NT2/D1 (cell line): ENCODE results near the gene DEDD.

ENCODE experiments used
- DNase-seq: peaks from one replicate; pipeline ENCODE4 v3.0.0-alpha.2; 2011; ENCODE audit warnings: low read depth, low spot score
- H3K27me3 ChIP-seq: 2 replicates; pipeline ENCODE4 v1.6.0; 2011; ENCODE audit warnings: mild to moderate bottlenecking; ENCODE audit not compliant: insufficient read length, insufficient read depth
- H3K36me3 ChIP-seq: 2 replicates; pipeline ENCODE4 v1.6.1; 2011; ENCODE audit warnings: mild to moderate bottlenecking, low read length, mixed read lengths; ENCODE audit not compliant: insufficient read depth, insufficient read length
- H3K4me1 ChIP-seq: 2 replicates; pipeline ENCODE4 v1.5.1; 2011; ENCODE audit not compliant: insufficient read depth, insufficient read length
- H3K4me3 ChIP-seq: 2 replicates; pipeline ENCODE4 v1.5.1; 2011; ENCODE audit warnings: low read depth; ENCODE audit not compliant: insufficient read length
- H3K9ac ChIP-seq: 2 replicates; pipeline ENCODE4 v1.6.0; 2011; ENCODE audit warnings: low read depth; ENCODE audit not compliant: insufficient read length
- H3K9me3 ChIP-seq: 2 replicates; pipeline ENCODE4 v1.5.1; 2011; ENCODE audit warnings: mild to moderate bottlenecking, low read length; ENCODE audit not compliant: insufficient read depth
- SUZ12 ChIP-seq: IDR thresholded peaks from 2 replicates; pipeline ENCODE4 v1.6.1; 2011; ENCODE audit not compliant: insufficient read length, insufficient read depth; ENCODE audit errors: extremely low read depth
- YY1 ChIP-seq: IDR thresholded peaks from 2 replicates; pipeline ENCODE4 v1.6.1; 2011; ENCODE audit not compliant: insufficient read length, insufficient read depth
- ZNF274 ChIP-seq: IDR thresholded peaks from 2 replicates; pipeline ENCODE4 v1.6.1; 2011; ENCODE audit warnings: mild to moderate bottlenecking, low read depth, low read length

Gene DEDD

DNA sequence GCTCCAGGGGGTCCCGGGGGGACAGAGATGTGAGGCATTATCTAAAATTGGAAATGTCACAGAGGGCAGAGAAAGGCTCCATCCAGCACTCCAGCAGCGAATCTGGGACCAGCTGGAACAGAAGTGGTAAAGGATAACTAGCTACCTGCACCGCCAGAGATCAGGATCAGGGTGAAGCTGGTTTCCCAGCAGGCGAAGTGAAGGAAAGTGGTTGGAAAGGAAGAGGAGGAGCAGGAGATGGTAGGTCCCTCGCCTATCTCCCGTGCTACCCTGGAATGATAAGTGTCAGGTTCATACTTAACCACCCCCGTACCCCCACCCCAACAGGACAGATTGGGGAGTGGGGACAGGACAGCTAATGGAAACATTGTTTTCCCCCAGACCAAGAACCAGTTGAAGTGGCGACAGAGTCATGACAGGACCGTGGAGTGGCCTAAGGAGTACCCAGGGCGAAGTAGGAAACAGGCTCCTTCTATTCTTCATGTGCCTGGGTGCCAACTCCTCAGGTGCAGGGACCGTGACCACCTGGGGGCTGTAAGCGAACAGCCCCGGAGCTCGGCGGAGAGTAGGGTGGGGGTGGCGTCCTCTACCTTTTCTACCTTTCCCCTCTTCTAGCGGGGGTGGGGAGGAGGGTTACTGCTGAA is 44.1 kb upstream of the DEDD start:
- peak overlapping the region; percentile 90 for H3K4me3 ChIP-seq
- H3K9ac ChIP-seq = peak overlapping the region; percentile 92
- no peak for DNase-seq
- TF ChIP-seq ZNF274 (no peak), SUZ12 (no peak), YY1 (no peak)
- H3K9me3 ChIP-seq = no peaks in the 10 kb centered on the region
- peaks cover 47% of the 10 kb centered on the region for H3K36me3 ChIP-seq
- H3K27me3 ChIP-seq = no peaks in the 10 kb centered on the region
- H3K4me1 ChIP-seq = peaks cover 8% of the 10 kb centered on the region

DNA sequence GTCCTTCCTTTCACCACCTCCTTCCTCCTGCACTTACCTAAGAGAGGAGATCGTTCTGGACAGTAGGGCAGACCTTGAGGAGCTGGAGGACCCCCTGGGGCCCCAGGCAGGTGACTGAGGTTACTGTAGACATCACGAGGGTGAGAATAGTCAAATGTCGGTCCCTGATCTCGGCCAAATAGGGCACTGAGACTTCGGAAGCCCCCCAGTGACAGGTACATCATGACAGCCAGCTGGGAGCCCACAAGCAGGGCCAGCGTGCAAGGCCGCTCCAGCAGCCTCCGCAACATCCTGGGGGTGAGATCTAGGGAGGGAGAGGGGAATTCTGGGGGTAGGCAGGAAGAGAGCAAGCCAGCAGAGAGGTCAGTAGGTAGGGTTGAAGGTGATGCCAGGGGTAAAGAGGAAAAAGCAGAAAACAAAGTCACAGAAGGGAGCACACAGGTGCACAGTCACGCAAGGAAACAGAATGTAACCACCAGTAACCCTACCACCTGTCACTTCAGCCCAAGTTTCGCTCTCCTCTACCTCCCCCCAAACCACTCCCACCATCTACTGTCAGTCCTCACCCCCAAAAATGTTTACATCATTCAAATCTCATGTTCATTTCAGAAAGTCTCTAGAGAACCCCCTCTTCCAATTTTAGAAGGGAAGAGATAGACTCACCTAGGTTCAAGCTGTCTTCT is 43.4 kb upstream of the DEDD start:
- TF ChIP-seq SUZ12 (no peak), ZNF274 (no peak), YY1 (no peak)
- DNase-seq = no peak
- Histone ChIP-seq H3K4me1 (peaks cover 8% of the 10 kb centered on the region), H3K27me3 (no peaks in the 10 kb centered on the region), H3K9me3 (no peaks in the 10 kb centered on the region), H3K4me3 (peak overlapping the region; percentile 90), H3K9ac (no peak overlapping the region), H3K36me3 (peaks cover 53% of the 10 kb centered on the region)

DNA sequence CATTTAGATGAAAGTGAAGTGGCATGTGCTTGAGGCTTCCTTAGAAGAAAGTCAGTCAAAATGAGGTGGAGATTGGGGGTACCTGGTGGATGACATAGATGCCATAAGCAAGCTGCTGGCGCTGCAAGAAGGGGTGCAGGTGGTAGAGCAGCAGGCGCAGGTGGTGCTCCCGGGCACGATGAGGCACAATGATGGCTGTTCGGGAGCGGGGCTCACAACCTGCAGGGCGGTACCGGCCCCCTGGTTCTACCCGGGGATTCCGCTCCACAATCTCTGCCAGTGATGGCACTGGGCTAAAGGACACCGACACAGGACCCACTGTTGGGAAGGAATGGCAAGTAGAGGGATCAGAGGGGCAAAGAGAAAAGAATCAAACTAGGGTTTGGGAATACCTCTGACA is 42.4 kb upstream of the DEDD start:
- Histone ChIP-seq H3K4me3 (no peak overlapping the region), H3K36me3 (peaks cover 62% of the 10 kb centered on the region), H3K9me3 (no peaks in the 10 kb centered on the region), H3K9ac (no peak overlapping the region), H3K27me3 (no peaks in the 10 kb centered on the region), H3K4me1 (peaks cover 8% of the 10 kb centered on the region)
- TF ChIP-seq SUZ12 = no peak
- no peak for TF ChIP-seq YY1
- no peak for TF ChIP-seq ZNF274
- DNase-seq = no peak

DNA sequence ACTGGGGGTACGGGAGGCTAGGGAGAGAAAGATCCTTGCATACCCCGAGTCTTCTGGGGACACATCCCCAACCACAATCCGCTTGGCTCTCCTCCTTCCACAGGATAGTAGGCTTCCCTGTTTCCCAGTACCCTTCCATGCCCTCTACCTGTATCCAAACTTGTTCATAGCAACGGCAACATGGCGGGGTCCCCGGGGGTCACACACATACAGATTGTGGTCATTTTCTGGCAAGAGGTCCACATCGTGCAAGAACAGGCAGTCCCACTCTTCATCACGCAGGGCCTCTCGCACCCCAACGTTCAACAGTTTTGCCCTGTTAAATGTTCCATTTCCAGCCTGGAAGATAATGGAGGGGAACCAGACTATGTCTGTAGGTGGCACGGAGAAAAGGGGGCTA is 41.2 kb upstream of the DEDD start:
- no peaks in the 10 kb centered on the region for H3K9me3 ChIP-seq
- H3K4me3 ChIP-seq = no peak overlapping the region
- no peaks in the 10 kb centered on the region for H3K27me3 ChIP-seq
- H3K4me1 ChIP-seq = peaks cover 8% of the 10 kb centered on the region
- TF ChIP-seq ZNF274 = no peak
- no peak overlapping the region for H3K9ac ChIP-seq
- peaks cover 73% of the 10 kb centered on the region for H3K36me3 ChIP-seq
- DNase-seq = no peak

DNA sequence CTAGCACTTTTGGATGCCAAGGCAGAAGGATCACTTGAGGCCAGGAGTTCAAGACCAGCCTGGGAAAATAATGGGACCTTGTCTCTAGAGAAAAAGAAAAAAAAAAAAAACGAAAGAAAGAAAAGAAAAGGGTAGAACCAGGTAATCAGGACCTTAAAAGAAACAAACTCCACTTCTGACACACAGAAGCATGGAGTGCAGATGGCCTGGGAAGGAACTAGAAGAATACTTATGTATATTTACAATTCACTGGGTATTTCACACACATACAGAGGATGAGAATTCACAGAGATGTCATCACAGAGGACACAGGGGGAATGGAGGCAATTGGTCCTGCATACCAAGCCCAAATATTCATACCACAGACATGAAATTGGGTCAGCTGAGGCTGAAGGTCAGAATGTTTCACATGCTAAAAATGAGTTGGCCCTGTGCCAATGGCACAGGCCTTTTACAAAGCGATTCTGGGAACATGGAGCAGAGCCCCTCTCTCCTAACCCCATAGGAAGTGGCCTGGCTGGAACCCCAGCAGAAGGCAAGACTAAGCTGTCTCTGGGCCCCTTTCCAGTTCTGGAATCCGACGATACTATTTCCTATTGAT is 40.4 kb upstream of the DEDD start:
- Histone ChIP-seq H3K4me3 (no peak overlapping the region), H3K36me3 (peaks cover 80% of the 10 kb centered on the region), H3K9ac (no peak overlapping the region), H3K9me3 (no peaks in the 10 kb centered on the region), H3K4me1 (peaks cover 8% of the 10 kb centered on the region), H3K27me3 (no peaks in the 10 kb centered on the region)
- no peak for DNase-seq
- TF ChIP-seq SUZ12 (no peak), YY1 (no peak), ZNF274 (no peak)

DNA sequence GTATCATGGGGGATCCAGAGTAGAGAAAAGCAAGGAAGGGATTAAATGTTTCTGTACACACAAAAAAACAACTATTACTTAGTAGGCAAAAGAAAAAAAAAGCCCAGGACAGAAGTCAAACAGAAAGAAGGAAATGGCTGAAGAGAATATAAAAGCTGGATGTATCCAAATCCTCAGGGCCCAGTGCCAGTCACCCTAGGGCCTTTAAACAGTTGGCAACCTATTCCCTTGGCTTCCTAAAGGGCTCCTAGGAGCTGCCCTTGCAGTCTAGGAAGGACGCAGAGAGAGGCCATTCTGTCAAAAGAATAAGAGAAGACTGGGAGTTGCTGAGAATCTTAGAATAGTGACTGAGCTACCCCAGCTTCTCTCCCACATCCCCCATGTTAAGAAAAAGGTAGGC is 39.9 kb upstream of the DEDD start:
- no peak for DNase-seq
- Histone ChIP-seq H3K27me3 (no peaks in the 10 kb centered on the region), H3K9ac (no peak overlapping the region), H3K4me1 (peaks cover 8% of the 10 kb centered on the region), H3K4me3 (no peak overlapping the region), H3K9me3 (no peaks in the 10 kb centered on the region), H3K36me3 (peaks cover 82% of the 10 kb centered on the region)
- TF ChIP-seq SUZ12 (no peak), ZNF274 (no peak), YY1 (no peak)

DNA sequence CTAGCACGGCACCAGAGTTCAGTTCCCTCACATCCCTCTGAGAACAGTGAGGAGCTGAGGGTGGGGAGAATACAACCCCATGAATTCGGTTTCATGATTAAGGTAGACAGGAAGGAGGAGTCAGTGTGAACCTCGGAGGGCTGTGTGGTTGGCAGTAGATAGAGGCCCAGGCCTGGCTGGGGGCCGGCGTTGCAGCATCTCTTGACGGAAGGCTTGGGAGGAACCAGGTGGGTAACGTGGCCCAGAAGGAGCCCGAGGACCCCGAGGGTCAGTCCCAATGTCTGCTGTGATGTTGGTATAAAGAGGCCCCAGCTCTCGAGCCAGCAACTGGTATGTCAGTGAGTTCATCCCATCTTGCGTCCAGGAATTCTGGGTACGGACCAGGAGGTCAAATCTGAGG is 39.2 kb upstream of the DEDD start:
- no peaks in the 10 kb centered on the region for H3K9me3 ChIP-seq
- DNase-seq = no peak
- TF ChIP-seq SUZ12 = no peak
- no peak for TF ChIP-seq ZNF274
- no peak for TF ChIP-seq YY1
- no peak overlapping the region for H3K4me3 ChIP-seq
- peaks cover 8% of the 10 kb centered on the region for H3K4me1 ChIP-seq
- H3K27me3 ChIP-seq = no peaks in the 10 kb centered on the region
- peaks cover 82% of the 10 kb centered on the region for H3K36me3 ChIP-seq
- H3K9ac ChIP-seq = no peak overlapping the region
